ENCODE data around the gene PAK6. TPM values are rescaled to one million over a fixed set of nuclear protein-coding genes. Genes with fewer than 3 reads are reported as not detected.

PAK6 gene
- total and polyA plus RNA-seq, 2 experiments from 2014 or later: 2.4 to 20.0 TPM

DNA sequence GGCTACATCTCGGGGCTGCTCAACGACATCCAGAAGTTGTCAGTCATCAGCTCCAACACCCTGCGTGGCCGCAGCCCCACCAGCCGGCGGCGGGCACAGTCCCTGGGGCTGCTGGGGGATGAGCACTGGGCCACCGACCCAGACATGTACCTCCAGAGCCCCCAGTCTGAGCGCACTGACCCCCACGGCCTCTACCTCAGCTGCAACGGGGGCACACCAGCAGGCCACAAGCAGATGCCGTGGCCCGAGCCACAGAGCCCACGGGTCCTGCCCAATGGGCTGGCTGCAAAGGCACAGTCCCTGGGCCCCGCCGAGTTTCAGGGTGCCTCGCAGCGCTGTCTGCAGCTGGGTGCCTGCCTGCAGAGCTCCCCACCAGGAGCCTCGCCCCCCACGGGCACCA is 27.0 kb downstream of the PAK6 start:
- no peaks in the 10 kb centered on the region for H3K36me3 ChIP-seq (ENCODE audit: insufficient read depth)
- Mint-ChIP-seq H3K27ac (no peak overlapping the region), H3K36me3 (ENCODE audit: low read depth) (peaks cover 4% of the 10 kb centered on the region; the same call in 1 of the 3 replicates), H3K9me3 (no peaks in the 10 kb centered on the region; the same call in 2 of the 3 replicates), H3K4me3 (no peak overlapping the region), H3K27me3 (ENCODE audit: insufficient read depth, low read depth, poor library complexity) (peaks cover 3% of the 10 kb centered on the region), H3K4me1 (peaks cover 15% of the 10 kb centered on the region)
- DNase-seq (ENCODE audit: low spot score): no peak
- no peak overlapping the region for H2AFZ ChIP-seq
- H3K27me3 ChIP-seq (ENCODE audit: insufficient read depth): no peaks in the 10 kb centered on the region
- no peak overlapping the region for H3K27ac ChIP-seq (ENCODE audit: low read depth)
- H3F3A ChIP-seq (replicated peaks; ENCODE audit: low read depth): no peaks in the 10 kb centered on the region
- no peaks in the 10 kb centered on the region for H3K79me2 ChIP-seq (replicated peaks; ENCODE audit: insufficient read depth)
- no peak overlapping the region for H3K4me3 ChIP-seq
- no peaks in the 10 kb centered on the region for H3K4me1 ChIP-seq (ENCODE audit: insufficient read depth)
- no peak for ATAC-seq
- no peak overlapping the region for H3K4me2 ChIP-seq
- H3K9me2 ChIP-seq (ENCODE audit: insufficient read depth): no peaks in the 10 kb centered on the region
- no peaks in the 10 kb centered on the region for H4K20me1 ChIP-seq (replicated peaks; ENCODE audit: insufficient read depth)
- no peak for TF ChIP-seq STAT1 (IDR thresholded peaks at IDR 0.05; ENCODE audit: unreplicated experiment)
- no peak for TF ChIP-seq ZNF331 (CRISPR knock-in tag; IDR thresholded peaks at IDR 0.05; ENCODE audit: low read depth)
- no peak for TF ChIP-seq CREB1 (CRISPR knock-in tag; IDR thresholded peaks at IDR 0.05; ENCODE audit: low read depth)
- TF ChIP-seq CTCF (conservative IDR thresholded peaks at IDR 0.05; ENCODE audit: low read depth in 2 of 2): no peak
- TF ChIP-seq EZH2 (IDR thresholded peaks at IDR 0.05; ENCODE audit: low read depth, unreplicated experiment): no peak
- TF ChIP-seq, protein P1, sequence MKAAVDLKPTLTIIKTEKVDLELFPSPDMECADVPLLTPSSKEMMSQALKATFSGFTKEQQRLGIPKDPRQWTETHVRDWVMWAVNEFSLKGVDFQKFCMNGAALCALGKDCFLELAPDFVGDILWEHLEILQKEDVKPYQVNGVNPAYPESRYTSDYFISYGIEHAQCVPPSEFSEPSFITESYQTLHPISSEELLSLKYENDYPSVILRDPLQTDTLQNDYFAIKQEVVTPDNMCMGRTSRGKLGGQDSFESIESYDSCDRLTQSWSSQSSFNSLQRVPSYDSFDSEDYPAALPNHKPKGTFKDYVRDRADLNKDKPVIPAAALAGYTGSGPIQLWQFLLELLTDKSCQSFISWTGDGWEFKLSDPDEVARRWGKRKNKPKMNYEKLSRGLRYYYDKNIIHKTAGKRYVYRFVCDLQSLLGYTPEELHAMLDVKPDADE (IDR thresholded peaks at IDR 0.05): no peak
- TF ChIP-seq, protein P2, sequence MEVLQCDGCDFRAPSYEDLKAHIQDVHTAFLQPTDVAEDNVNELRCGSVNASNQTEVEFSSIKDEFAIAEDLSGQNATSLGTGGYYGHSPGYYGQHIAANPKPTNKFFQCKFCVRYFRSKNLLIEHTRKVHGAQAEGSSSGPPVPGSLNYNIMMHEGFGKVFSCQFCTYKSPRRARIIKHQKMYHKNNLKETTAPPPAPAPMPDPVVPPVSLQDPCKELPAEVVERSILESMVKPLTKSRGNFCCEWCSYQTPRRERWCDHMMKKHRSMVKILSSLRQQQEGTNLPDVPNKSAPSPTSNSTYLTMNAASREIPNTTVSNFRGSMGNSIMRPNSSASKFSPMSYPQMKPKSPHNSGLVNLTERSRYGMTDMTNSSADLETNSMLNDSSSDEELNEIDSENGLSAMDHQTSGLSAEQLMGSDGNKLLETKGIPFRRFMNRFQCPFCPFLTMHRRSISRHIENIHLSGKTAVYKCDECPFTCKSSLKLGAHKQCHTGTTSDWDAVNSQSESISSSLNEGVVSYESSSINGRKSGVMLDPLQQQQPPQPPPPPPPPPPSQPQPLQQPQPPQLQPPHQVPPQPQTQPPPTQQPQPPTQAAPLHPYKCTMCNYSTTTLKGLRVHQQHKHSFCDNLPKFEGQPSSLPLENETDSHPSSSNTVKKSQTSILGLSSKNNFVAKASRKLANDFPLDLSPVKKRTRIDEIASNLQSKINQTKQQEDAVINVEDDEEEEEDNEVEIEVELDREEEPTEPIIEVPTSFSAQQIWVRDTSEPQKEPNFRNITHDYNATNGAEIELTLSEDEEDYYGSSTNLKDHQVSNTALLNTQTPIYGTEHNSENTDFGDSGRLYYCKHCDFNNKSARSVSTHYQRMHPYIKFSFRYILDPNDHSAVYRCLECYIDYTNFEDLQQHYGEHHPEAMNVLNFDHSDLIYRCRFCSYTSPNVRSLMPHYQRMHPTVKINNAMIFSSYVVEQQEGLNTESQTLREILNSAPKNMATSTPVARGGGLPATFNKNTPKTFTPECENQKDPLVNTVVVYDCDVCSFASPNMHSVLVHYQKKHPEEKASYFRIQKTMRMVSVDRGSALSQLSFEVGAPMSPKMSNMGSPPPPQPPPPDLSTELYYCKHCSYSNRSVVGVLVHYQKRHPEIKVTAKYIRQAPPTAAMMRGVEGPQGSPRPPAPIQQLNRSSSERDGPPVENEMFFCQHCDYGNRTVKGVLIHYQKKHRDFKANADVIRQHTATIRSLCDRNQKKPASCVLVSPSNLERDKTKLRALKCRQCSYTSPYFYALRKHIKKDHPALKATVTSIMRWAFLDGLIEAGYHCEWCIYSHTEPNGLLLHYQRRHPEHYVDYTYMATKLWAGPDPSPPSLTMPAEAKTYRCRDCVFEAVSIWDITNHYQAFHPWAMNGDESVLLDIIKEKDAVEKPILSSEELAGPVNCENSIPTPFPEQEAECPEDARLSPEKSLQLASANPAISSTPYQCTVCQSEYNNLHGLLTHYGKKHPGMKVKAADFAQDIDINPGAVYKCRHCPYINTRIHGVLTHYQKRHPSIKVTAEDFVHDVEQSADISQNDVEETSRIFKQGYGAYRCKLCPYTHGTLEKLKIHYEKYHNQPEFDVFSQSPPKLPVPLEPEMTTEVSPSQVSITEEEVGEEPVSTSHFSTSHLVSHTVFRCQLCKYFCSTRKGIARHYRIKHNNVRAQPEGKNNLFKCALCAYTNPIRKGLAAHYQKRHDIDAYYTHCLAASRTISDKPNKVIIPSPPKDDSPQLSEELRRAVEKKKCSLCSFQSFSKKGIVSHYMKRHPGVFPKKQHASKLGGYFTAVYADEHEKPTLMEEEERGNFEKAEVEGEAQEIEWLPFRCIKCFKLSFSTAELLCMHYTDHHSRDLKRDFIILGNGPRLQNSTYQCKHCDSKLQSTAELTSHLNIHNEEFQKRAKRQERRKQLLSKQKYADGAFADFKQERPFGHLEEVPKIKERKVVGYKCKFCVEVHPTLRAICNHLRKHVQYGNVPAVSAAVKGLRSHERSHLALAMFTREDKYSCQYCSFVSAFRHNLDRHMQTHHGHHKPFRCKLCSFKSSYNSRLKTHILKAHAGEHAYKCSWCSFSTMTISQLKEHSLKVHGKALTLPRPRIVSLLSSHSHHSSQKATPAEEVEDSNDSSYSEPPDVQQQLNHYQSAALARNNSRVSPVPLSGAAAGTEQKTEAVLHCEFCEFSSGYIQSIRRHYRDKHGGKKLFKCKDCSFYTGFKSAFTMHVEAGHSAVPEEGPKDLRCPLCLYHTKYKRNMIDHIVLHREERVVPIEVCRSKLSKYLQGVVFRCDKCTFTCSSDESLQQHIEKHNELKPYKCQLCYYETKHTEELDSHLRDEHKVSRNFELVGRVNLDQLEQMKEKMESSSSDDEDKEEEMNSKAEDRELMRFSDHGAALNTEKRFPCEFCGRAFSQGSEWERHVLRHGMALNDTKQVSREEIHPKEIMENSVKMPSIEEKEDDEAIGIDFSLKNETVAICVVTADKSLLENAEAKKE (CRISPR knock-in tag; IDR thresholded peaks at IDR 0.05): no peak
- TF ChIP-seq ZNF114 (CRISPR knock-in tag; IDR thresholded peaks at IDR 0.05): no peak
- no peak for TF ChIP-seq JUNB (IDR thresholded peaks at IDR 0.05; ENCODE audit: unreplicated experiment)
- no peak for TF ChIP-seq EZH2phosphoT487 (IDR thresholded peaks at IDR 0.05; ENCODE audit: unreplicated experiment)
- no peak for TF ChIP-seq REST (IDR thresholded peaks at IDR 0.05; ENCODE audit: unreplicated experiment)

Data from GM23338 (cell line).